Activated naive CD4-positive, alpha-beta T cell treated with anti-CD3 and anti-CD28 coated beads for 36 hours (primary cell): Measurements from ENCODE around the gene ERP27. TPM values are rescaled to one million over a fixed set of nuclear protein-coding genes. Genes with fewer than 3 reads are reported as not detected.

Experiments used
- CTCF ChIA-PET: fragments of 350-600 bp; sonication (Branson Sonifier 250); formaldehyde crosslinking; loops from one replicate; lab custom pipeline; 2021; ENCODE audit warnings: antibody characterized with exemption; lab: Charles Lee
- DNase-seq: peaks from one replicate; pipeline ENCODE4 v3.0.0-alpha.2; 2020
- H3K27ac Mint-ChIP-seq: one replicate; pipeline ENCODE4 v1.8.0; 2021; ENCODE audit warnings: mild to moderate bottlenecking, mixed read lengths
- H3K27me3 Mint-ChIP-seq: one replicate; pipeline ENCODE4 v1.8.0; 2021; ENCODE audit warnings: low read depth, mixed read lengths
- H3K36me3 Mint-ChIP-seq: one replicate; pipeline ENCODE4 v1.8.0; 2021; ENCODE audit warnings: low read depth, mixed read lengths
- H3K4me1 Mint-ChIP-seq: one replicate; pipeline ENCODE4 v1.8.0; 2021; ENCODE audit warnings: low read depth, mixed read lengths
- H3K4me3 Mint-ChIP-seq: one replicate; pipeline ENCODE4 v1.8.0; 2021; ENCODE audit warnings: mild to moderate bottlenecking, moderate library complexity, mixed read lengths
- H3K9me3 Mint-ChIP-seq: one replicate; pipeline ENCODE4 v1.8.0; 2021; ENCODE audit warnings: mixed read lengths
- intact Hi-C: fragments of 100-400 bp; cut with micrococcal nuclease; formaldehyde crosslinking; loops from one replicate; pipeline ENCODE4 v1.15.1; 2023
- total RNA-seq, 2 experiments: library from RNA; stranded (reverse); gene quantifications; one replicate each; pipeline ENCODE4 v1.2.3, GENCODE V29; 2021

ERP27 gene
- total RNA-seq, 2 experiments from 2014 or later, result 1.0 to 1.2 TPM

DNA sequence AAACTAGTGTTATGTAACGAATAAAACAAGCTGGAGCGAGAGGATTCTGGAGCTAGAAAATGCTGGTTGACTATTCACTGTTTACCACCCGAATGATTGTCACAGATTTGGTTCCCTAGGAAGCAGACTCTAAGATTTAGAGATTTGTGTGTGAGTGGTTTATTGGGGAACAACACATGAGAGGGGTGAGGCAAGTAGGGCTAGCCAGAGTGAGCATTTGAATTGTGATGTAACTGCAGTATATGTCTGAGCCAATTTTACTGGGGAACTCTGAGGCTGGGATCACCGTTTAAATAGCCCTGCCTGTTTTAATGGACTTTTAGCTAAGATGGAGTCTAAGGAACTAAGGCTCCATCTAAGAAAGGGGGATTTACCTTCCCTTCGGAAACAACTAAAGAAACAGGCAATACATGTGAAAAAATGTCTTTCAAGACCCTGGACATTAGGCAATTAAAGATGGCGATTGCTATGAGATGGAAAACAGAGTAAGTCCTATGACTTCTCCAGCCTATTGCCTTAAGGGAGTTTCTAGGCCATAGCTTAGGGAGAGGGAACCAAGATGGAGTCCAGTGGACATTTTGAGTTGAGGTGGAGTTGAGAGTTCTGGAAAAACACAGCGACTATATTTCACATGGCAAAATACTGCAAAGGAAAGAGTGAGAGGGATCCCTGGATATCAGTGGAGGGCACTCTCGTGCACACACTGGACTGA, 59.0 kb downstream of the ERP27 start:
- DNase-seq, result no peak
- CTCF ChIA-PET, result interaction anchor here (1.0 to 1.3 kb wide), 2 partner anchors 12 to 24 kb away, joined by 3 to 4 read pairs; no protein-coding TSS in a partner anchor
- Mint-ChIP-seq H3K27ac (no peak overlapping the region), H3K36me3 (no peaks in the 10 kb centered on the region), H3K27me3 (no peaks in the 10 kb centered on the region), H3K9me3 (no peaks in the 10 kb centered on the region), H3K4me1 (peaks cover 16% of the 10 kb centered on the region), H3K4me3 (no peak overlapping the region)
- intact Hi-C loops, result no loop called here

DNA sequence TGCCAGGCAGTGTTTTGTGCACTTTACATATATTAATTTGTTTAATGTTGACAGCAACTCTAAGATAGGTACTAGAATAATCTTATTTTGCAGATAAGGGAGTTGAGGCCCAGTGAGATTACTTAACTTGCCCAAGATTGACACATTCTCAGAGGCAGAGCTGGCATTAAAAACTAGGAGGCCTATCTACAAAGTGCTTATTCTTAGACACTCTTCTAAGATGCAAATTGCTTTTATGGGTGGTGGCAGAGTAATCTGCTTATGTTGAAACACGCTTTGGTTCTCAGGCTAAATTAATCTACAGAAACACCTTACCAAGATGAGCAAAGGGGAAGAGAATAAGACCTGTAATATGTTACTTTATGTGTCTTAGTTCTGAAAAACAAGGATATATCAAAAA, 59.8 kb downstream of the ERP27 start:
- intact Hi-C loops, result no loop called here
- no peak overlapping the region for H3K27ac Mint-ChIP-seq
- H3K4me3 Mint-ChIP-seq, result no peak overlapping the region
- DNase-seq, result no peak
- H3K4me1 Mint-ChIP-seq, result peaks cover 14% of the 10 kb centered on the region
- no peaks in the 10 kb centered on the region for H3K9me3 Mint-ChIP-seq
- CTCF ChIA-PET, result interaction anchor here (1.0 to 1.3 kb wide), 2 partner anchors 13 to 25 kb away, joined by 3 to 4 read pairs; no protein-coding TSS in a partner anchor
- H3K27me3 Mint-ChIP-seq, result no peaks in the 10 kb centered on the region
- H3K36me3 Mint-ChIP-seq, result no peaks in the 10 kb centered on the region

DNA sequence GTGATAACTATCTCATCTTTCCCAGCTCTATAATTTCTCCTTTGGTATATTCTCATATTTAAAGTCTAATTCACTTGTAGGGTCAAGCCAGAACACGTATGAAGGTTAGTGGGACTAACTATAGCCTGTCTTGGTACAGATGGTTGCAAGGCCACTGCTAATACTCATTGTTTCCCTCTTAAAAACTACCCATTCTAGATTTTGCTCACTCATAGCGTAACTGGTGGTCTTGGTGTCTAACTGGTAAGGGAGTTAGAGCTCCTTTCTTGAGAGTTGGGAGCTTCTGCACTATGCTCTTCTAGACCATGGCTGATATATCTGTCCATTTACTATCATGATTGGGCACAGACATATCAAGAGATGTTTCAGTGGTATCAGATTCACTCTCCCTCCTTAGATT, 61.5 kb downstream of the ERP27 start:
- peaks cover 14% of the 10 kb centered on the region for H3K4me1 Mint-ChIP-seq
- no peaks in the 10 kb centered on the region for H3K27me3 Mint-ChIP-seq
- intact Hi-C loops, result no loop called here
- no peaks in the 10 kb centered on the region for H3K36me3 Mint-ChIP-seq
- H3K27ac Mint-ChIP-seq, result no peak overlapping the region
- H3K9me3 Mint-ChIP-seq, result no peaks in the 10 kb centered on the region
- DNase-seq, result no peak
- CTCF ChIA-PET, result interaction anchor here (0.9 to 1.4 kb wide), 2 partner anchors 15 to 31 kb away, joined by 3 read pairs; no protein-coding TSS in a partner anchor
- H3K4me3 Mint-ChIP-seq, result no peak overlapping the region

DNA sequence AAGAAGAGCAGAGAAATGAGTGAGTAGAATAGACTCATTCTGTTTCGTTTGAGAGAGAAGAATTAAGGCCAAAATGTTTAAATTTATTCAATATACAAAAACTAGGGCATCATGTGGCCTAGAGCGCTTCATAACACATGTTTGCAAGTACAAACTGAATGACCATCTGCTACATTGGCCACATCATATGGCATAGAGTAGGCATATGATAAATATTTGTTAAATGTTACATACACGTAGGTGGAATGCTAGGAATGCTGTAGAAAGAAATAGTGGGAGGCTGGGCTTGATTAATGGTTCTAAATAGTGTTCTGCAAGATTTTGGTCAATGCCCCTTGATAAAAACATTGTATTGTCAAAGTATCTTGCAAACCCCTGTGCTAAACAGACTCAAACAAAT, 63.5 kb downstream of the ERP27 start:
- Mint-ChIP-seq H3K27ac (no peak overlapping the region), H3K4me1 (peaks cover 2% of the 10 kb centered on the region), H3K36me3 (no peaks in the 10 kb centered on the region), H3K9me3 (no peaks in the 10 kb centered on the region), H3K27me3 (no peaks in the 10 kb centered on the region), H3K4me3 (no peak overlapping the region)
- intact Hi-C loops, result no loop called here
- no peak for DNase-seq
- CTCF ChIA-PET, result no interaction called here

DNA sequence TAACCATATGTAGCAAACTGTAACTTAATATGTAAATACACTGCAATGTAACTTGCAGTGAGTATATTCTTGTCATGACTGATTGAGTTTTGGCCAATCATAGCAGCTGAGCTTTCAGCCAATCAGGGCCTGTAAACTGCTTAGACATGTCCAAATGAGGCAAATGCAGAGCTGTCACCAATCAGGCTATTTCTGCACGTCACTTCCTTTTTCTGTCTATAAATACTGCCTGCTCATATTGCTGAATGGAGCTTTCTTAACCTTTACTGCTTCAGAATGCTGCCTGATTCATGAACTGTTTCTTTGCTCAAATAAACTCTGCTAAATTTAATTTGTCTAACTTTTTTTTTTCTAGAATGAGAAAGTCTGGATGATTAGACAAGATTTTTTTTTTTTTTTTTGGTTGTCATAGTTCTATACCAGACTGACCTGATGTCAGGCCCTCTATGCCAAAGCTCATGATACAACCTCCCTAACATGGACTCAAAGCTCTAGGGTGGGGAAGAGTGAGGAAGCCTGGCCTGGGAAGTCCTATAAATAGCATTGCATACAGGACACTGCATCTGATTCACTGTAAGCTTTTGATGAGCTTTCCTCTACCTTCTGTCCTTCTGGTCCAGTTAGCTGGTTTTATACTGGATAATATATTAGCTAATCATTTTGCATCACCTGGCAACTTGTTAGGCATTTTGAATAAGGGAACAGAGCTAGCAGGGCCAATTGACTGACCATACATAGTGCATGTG, 64.7 kb downstream of the ERP27 start:
- DNase-seq, result no peak
- no peaks in the 10 kb centered on the region for H3K9me3 Mint-ChIP-seq
- CTCF ChIA-PET, result interaction anchor here (0.7 to 1.5 kb wide), 4 partner anchors 18 to 411 kb away, joined by 3 to 11 read pairs (median 4); no protein-coding TSS in a partner anchor
- intact Hi-C loops, result loop anchor here (2.0 kb wide), 1 partner anchor 19 kb away; no protein-coding TSS in a partner anchor
- no peak overlapping the region for H3K4me3 Mint-ChIP-seq
- H3K27ac Mint-ChIP-seq, result no peak overlapping the region
- no peaks in the 10 kb centered on the region for H3K27me3 Mint-ChIP-seq
- H3K36me3 Mint-ChIP-seq, result no peaks in the 10 kb centered on the region
- H3K4me1 Mint-ChIP-seq, result no peaks in the 10 kb centered on the region

DNA sequence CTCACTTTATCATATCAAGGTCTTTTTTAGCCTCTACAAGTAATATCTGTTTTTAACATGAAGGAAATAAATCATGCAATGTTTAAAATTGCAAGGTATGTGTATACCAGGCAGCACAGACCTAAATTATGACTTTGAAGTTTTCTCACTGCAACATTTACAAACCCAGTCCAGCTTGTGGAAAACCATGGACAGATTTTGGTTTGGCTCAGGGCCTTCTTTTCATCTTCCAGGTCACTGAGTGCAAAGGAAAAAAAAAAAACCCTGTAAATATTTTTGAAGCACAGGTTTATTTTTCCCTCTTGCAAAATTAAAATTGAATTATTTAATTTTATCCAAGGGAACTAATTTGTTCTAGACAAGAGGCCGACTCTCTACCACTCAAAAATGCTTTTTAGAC, 66.5 kb downstream of the ERP27 start:
- CTCF ChIA-PET, result interaction anchor here (0.6 kb wide), 1 partner anchor 243 kb away, joined by 3 read pairs; no protein-coding TSS in a partner anchor
- no peak for DNase-seq
- Mint-ChIP-seq H3K27ac (no peak overlapping the region), H3K36me3 (no peaks in the 10 kb centered on the region), H3K4me1 (no peaks in the 10 kb centered on the region), H3K27me3 (no peaks in the 10 kb centered on the region), H3K9me3 (no peaks in the 10 kb centered on the region), H3K4me3 (no peak overlapping the region)
- intact Hi-C loops, result loop anchor here (2.0 kb wide), 1 partner anchor 17 kb away; no protein-coding TSS in a partner anchor

DNA sequence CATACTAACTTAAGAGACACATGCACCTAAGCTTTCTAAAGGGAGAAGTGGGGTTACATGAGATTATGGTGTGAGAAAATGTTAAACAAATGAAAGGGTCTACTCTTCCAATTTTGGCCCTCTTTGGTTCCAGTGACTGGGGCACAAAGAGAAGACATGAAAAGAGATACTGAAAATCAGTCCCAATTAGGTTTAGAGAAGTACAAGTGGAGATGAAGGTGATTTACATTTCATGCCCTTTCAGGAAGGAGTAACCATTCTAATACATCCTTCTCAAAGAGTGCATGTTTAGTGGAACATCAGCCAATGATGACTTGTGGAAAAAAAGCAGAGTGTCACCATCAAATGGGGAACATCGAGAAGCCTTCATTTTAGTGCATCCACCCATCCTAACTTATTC, 67.1 kb downstream of the ERP27 start:
- no peaks in the 10 kb centered on the region for H3K4me1 Mint-ChIP-seq
- H3K27ac Mint-ChIP-seq, result no peak overlapping the region
- intact Hi-C loops, result no loop called here
- DNase-seq, result no peak
- no peaks in the 10 kb centered on the region for H3K9me3 Mint-ChIP-seq
- H3K4me3 Mint-ChIP-seq, result no peak overlapping the region
- H3K36me3 Mint-ChIP-seq, result no peaks in the 10 kb centered on the region
- H3K27me3 Mint-ChIP-seq, result no peaks in the 10 kb centered on the region
- CTCF ChIA-PET, result interaction anchor here (0.6 kb wide), 1 partner anchor 242 kb away, joined by 3 read pairs; no protein-coding TSS in a partner anchor

DNA sequence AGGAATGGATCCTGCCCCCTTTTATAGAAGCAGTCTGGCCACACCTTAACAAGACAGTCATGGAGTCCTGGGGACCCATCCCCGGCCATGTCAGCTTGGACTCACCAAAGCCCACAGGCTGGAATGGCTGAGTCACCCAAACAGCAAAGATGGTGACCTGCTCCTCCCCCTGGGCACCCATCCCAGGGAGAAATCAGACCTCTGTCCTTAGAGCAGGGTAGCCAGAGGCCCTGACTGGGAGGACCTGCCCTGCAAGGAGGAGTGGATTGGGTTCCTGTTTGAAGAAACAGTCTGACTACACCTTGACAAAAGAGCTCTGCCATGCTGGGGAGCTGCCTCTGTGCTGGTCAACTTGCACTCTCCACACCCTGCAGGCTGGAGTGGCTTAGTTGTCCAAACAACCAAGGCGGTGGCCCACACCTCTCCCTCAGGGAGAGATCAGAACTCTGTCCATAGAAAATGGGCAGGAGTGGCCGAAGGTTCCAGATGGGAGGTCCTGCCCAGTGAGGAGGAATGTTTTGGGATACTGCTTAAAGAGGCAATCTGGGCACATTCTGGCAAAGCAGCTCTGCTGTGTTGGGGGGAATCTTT, 69.3 kb downstream of the ERP27 start:
- no peaks in the 10 kb centered on the region for H3K27me3 Mint-ChIP-seq
- intact Hi-C loops, result no loop called here
- no peak overlapping the region for H3K4me3 Mint-ChIP-seq
- DNase-seq, result no peak
- CTCF ChIA-PET, result interaction anchor here (0.6 to 0.9 kb wide), 3 partner anchors 23 to 128 kb away, joined by 3 to 4 read pairs (median 3); no protein-coding TSS in a partner anchor
- no peak overlapping the region for H3K27ac Mint-ChIP-seq
- H3K4me1 Mint-ChIP-seq, result no peaks in the 10 kb centered on the region
- H3K9me3 Mint-ChIP-seq, result no peaks in the 10 kb centered on the region
- H3K36me3 Mint-ChIP-seq, result no peaks in the 10 kb centered on the region

Other genes with a start within 250 kb of the ERP27 start
- gene GUCY2C, start 241.9 kb downstream of the ERP27 start, total RNA-seq, result not detected
- gene WBP11, start 135.1 kb downstream of the ERP27 start, total RNA-seq, result 100 to 1,000 TPM; 105 to 115 TPM
- gene C12orf60, start 134.9 kb downstream of the ERP27 start, total RNA-seq, result 1 to 10 TPM; 2.0 to 3.1 TPM
- gene SMCO3, start 124.4 kb downstream of the ERP27 start, total RNA-seq, result not detected
- not detected for gene ART4, start 95.0 kb downstream of the ERP27 start, total RNA-seq
- not detected for gene MGP, start 52.7 kb downstream of the ERP27 start, total RNA-seq
- 100 to 1,000 TPM; 663 to 730 TPM for gene ARHGDIB, start 23.1 kb upstream of the ERP27 start, total RNA-seq
- gene PDE6H, start 34.5 kb upstream of the ERP27 start, total RNA-seq, result not detected